ENCODE measurements around the gene XXYLT1.
A peak's percentile ranks its signal among the peaks of the same experiment; 100 is the strongest.

DNA sequence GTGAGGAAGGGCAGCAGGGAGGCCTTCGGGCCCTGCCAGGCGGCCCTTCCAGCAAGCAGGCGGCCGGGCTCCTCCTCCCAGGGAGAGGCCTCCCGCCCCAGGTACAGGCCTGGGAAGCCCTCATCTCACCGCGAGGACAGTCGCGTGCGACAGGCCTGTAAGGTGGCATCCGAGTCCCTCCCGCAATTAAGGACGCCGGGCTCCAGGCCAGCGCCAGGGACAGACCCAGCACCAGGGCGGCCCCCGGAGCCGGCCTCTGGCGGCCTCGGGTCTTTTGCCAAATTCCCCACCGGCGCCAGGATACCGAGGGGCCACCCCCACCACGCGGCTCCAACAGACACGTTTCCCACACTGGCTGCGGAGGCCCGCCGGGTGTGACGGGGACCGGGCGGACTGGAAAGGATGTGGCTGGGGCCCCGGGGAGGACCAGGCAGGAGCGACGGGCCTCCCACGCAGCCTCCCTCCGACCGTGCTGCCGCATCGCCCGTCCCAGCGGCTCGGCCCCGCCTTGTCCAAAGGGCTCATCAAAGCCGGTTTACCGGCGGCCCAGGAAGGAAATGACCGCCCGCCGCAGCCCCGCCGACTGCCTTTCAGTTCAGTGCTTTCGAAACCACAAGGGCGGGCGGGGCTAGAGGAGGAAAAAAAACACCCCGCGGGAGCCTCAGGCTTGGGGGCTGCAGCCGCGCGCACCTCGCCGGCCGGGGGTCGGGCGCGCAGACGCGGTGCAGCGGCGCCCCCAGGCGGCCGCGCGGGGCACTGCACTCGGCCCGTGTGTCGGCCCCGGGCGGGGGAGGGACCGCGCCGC, 11.3 kb downstream of the XXYLT1 start:
- TF ChIP-seq TAF1 (IDR thresholded peaks at IDR 0.05; ENCODE audit: control insufficient read depth, extremely low read depth, insufficient read depth, low read length, severe bottlenecking) (no peak), RAD21 (CRISPR knock-in tag; conservative IDR thresholded peaks at IDR 0.05 in 1 of 2, IDR thresholded peaks at IDR 0.05 in 1 of 2) (peak; percentile 90 to 96)

All from K562 (cell line).